NOMO-1 treated with dmso at 0.1 percent for 144 hours (cell line): ENCODE data around the gene LRRC42.
"Not testable (repeated sequence)": the region's sequence is repeated elsewhere in the genome, so short reads cannot be mapped to it uniquely, and the experiment has no call there.

ENCODE experiments used
- DNase-seq: peaks from one replicate; lab custom pipeline; 2025; ENCODE audit not compliant: unreplicated experiment; lab: John Stamatoyannopoulos, UW

The LRRC42 gene

GRCh38 chr1:54003249-54003646, 57.1 kb downstream of the LRRC42 start:
- DNase-seq: no peak

DNA sequence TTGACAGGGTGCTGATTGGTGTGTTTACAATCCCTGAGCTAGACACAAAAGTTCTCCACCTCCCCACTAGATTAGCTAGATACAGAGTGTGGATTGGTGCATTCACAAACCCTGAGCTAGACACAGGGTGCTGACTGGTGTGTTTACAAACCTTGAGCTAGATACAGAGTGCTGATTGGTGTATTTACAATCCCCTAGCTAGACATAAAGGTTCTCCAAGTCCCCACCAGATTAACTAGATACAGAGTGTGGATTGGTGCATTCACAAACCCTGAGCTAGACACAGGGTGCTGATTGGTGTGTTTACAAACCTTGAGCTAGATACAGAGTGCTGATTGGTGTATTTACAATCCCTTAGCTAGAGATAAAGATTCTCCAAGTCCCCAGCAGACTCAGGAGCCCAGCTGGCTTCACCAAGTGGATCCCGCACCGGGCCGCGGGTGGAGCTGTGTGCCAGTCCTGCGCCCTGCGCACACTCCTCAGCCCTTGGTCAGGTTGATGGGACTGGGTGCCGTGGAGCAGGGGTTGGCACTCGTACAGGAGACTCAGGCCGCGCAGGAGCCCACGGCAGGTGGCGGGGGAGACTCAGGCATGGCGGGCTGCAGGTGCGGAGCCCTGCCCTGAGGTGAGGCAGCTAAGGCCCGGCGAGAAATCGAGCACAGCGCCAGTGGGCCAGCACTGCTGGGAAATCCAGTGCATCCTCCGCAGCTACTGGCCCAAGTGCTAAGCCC, 57.8 kb downstream of the LRRC42 start:
- DNase-seq: not testable (repeated sequence)

DNA sequence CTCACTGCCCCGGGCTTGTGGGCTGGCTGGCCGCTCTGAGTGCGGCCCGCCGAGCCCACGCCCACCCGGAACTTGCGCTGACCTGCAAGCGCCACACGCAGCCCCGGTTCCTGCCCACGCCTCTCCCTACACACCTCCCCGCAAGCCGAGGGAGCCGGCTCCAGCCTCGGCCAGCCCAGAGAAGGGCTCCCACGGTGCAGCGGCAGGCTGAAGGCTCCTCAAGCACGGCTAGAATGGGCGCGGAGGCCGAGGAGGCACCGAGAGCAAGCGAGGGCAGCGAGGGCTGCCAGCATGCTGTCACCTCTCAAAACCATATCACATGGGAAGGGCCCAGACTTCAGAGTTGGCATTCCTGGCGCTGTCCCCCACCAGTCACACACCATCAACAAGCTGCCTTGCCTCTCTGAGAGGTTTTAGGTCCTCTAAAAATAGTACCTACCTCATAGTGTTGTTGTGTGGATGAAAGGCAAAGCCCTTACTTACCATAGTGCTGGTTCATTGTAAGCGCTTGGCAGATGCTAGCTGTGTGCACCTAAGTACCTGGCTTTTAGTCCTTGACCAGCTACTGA, 58.4 kb downstream of the LRRC42 start:
- DNase-seq: no peak

DNA sequence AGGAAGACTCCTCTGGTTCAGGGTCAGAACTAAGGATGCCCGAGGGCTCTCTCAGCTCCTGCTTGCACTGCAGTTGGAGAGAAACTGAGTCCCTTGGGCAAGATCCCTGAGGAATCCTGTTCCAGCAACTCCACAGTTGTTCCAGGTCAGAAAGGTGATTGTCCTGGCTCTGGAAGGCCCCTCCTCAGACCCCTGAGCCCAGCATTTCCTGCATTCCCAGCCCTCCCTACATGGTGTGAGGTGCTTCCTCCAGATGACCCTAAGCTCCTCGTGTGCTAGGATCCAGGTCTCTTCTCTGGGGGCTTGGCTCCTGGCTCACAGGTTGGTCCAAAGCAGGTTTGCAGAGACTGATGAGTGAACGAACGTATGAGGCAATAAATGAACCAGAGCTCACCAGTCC, 60.4 kb downstream of the LRRC42 start:
- no peak for DNase-seq

GRCh38 chr1:54007613-54008012, 61.5 kb downstream of the LRRC42 start:
- no peak for DNase-seq

DNA sequence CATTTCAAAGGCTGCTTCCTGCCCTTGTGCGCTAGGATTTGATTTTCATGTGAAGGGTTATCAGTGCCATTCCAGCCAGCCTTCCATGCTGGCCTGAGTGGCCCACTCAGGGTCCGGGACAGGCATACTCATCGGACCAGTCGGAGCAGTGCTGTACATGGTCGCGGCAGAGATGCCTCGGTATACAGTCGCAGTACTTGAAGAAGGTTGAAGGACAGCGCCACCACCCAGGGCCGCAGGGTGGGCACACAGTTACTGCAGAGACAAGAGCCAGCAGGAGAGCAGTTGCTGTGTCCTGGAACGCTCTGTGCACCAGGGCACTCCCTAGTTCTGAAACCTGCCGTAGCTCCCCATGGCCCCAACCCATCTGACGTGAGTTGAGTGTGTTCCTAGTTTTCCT, 62.7 kb downstream of the LRRC42 start:
- DNase-seq: no peak

DNA sequence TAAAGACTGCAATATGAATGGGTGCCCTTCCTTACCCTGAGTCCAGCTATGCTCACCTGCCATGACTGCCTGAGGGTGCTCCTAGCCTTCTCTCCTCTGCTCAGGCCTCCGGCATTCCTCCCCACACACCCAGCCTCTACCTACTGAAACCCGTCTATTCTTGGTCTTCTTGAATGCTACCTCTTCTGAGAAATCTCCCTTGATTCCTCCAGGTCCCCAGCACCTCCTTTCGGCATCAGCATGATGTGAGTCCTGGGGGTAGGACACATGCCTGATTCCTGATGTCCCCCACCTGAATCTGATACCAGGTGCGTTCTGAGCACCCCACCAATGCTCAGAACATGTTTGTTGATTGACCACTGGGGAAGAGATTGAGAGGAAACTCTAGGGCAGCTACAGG, 63.3 kb downstream of the LRRC42 start:
- no peak for DNase-seq

DNA sequence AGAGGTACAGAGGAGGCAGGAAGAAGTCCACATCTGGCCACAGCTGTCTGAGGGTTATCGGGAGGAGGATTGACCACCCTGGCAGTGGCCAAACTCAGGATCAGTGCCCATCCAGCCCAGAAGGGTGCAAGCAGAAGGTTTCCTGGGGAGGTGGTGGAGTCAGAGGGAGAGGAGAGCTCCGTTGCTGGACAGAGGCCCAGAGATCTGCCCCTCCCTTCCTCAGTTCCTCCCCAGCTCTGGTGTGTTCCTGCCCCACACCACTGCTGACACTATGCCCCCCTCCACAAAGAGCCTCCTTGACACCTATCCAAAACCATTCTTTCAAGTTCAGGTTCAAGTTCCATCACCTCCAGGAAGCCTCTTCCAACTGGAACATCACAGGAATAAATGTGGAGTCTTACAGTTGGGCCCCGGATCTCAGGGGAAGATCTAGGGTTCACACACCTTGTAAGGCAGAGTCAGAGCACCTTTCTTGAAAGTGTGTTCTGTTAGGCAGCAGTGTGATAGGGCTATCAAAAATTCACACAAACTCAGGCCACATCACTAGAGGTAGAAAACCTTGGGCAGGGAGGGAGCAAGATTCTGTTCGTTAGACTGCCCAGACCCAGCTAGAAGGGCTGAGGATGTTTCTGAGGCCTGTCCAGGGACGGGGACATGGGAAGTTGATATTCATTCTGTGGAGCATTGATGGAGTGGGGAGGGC, 64.4 kb downstream of the LRRC42 start:
- no peak for DNase-seq

DNA sequence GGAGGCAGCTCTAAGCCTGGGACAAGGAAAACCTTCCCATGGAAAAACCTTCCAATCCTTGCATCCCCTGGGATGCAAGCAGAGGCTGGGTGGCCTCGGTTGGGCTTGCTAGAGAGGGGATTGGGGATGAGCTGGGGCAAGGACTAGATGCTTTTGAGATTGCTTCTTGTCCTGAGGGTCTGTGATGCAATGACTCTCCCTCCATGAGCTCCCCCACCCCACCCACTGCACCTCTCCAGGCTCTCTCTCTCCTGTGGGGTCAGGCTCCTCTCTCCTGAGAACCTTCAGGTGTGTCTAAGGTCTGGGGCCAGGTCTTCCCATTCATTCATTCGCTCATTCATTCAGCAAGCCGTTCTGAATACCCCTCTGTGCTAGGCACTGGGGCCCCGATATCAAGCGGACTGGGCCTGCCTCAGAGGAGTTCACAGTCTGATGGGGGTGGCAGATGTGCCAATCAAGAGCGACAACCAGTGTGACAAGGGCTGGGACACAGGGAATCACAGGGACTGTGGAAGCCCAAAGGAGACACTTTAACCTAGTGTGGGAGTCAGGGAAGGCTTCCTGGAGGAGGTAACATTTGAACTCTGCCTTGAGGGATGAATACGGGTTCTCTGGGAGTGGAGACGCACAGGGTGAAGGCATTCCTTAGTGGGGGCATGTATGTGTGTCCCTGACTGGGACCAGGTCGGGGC, 65.3 kb downstream of the LRRC42 start:
- no peak for DNase-seq

DNA sequence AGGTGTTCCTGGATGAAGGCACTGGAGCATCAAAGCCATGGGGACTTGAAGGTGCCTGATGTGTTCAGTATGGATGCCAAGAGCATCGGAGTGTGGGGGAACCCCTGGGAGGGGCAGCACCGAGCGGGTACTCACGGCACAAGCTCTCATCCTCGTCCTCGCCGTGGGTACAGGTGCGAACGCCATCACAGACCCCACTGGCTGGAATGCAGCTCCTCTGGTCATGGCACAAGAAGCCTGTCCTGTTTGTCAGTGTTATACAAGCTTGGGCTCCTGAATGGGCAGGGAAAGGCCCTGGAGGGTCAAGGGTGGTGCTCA, 65.8 kb downstream of the LRRC42 start:
- DNase-seq: no peak

DNA sequence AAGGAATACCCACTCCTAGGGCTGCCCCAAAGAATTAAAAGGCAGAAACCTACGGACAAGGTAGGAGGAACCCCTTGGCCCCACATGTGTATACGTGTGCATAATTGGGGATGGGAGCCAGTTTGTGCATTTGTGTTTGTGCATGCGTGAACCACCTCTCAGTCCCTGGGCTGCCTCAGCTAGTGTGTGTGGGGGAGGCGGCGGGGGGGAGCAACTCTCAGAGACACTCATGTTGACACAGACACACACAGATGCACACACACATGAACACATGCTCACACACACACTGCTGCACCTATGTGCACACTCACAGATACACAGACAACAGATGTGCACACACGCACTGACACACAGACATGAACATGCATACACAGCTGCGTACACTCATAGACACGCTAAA, 66.7 kb downstream of the LRRC42 start:
- no peak for DNase-seq

DNA sequence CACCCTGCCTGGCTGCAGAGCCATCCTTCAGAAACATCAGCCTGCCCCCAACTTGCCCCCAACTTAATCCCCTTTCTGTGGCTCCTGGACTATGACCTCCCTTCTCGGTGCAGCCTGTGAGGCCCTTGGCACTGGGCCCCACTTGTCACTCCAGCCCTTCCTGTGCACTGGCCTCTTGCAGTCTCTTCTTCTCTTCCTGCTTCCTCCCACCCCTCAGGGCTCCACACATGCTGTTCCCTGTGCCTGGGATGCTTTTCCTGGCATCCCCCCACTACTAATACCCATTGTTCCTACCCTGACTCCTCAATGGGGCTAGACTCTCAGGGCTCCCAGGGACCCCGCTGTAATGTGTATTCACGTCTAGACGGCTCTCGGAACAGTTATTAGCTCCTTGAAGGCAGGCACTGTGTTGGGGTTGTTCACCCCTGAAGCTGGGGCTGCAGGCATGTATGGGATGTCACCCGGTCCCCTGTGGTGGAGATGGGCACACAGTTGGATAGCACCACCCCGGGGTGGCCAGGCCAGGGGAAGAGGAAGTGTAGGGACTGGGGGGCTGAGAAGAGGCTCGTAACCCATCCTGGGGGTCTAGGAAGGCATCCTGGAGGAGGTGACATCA, 67.4 kb downstream of the LRRC42 start:
- no peak for DNase-seq

- DNase-seq: no peak
Measured at GRCh38 chr1:54014009-54014629, 68.0 kb downstream of the LRRC42 start.

GRCh38 chr1:54016343-54017282, 70.5 kb downstream of the LRRC42 start:
- no peak for DNase-seq
